Sigmoid colon (tissue), 4 donors: ENCODE data around the gene NAXE.

Experiments used
- EP300 ChIP-seq, 4 donors: sonication (generic); formaldehyde crosslinking; IDR thresholded peaks; one replicate each; pipeline ENCODE4 v1.6.1; 2017; ENCODE audit warnings: antibody characterized with exemption in 4 of 4
- POLR2A ChIP-seq, 2 donors: fragments of 450-650 bp; IDR thresholded peaks; one replicate each; pipeline ENCODE4 v1.6.1; 2016; ENCODE audit warnings: antibody characterized with exemption in 2 of 2, mild to moderate bottlenecking in 2 of 2, moderate library complexity in 2 of 2
- POLR2AphosphoS5 ChIP-seq, 4 donors: sonication (generic); formaldehyde crosslinking; IDR thresholded peaks; one replicate each; pipeline ENCODE4 v1.6.1; 2017; ENCODE audit warnings: antibody characterized with exemption in 4 of 4
- TF ChIP-seq, protein P1 (sequence below), 4 experiments: fragments of 450-650 bp in 3 of 4; fragments of 200-600 bp in 1 of 4; IDR thresholded peaks; one replicate each; pipeline ENCODE4 v1.5.1; 2016 to 2019; ENCODE audit warnings: antibody characterized with exemption in 4 of 4, mild to moderate bottlenecking in 3 of 4, moderate library complexity in 2 of 4

DNA sequence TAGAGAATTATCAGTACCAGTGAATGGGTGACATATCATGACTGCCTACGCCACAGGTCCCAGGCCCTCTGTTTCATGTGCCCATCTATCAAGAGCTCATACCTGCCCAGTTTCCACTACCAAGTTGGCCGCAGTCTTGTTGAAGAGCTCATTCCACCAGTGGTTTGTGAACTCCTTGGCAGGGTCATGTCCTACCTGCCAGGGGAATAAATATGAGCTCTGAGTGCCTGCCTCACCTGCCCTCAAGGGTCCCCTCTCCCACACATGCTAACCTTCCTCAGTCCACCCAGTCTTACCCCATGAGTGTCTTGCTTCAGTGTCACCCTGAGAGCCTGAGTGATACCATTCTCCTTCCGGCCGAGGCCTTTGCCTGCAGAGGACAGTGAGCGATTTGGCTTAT, 6.5 kb downstream of the NAXE start:
- TF ChIP-seq, protein P1, sequence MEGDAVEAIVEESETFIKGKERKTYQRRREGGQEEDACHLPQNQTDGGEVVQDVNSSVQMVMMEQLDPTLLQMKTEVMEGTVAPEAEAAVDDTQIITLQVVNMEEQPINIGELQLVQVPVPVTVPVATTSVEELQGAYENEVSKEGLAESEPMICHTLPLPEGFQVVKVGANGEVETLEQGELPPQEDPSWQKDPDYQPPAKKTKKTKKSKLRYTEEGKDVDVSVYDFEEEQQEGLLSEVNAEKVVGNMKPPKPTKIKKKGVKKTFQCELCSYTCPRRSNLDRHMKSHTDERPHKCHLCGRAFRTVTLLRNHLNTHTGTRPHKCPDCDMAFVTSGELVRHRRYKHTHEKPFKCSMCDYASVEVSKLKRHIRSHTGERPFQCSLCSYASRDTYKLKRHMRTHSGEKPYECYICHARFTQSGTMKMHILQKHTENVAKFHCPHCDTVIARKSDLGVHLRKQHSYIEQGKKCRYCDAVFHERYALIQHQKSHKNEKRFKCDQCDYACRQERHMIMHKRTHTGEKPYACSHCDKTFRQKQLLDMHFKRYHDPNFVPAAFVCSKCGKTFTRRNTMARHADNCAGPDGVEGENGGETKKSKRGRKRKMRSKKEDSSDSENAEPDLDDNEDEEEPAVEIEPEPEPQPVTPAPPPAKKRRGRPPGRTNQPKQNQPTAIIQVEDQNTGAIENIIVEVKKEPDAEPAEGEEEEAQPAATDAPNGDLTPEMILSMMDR (IDR thresholded peaks at IDR 0.05), result no peak
- TF ChIP-seq POLR2A (IDR thresholded peaks at IDR 0.05), result no peak
- no peak for TF ChIP-seq EP300 (IDR thresholded peaks at IDR 0.05)
- TF ChIP-seq POLR2AphosphoS5 (IDR thresholded peaks at IDR 0.05), result no peak
